GM23338 (cell line): ENCODE data around the gene SCN3A. TPM values are rescaled to one million over a fixed set of nuclear protein-coding genes. Genes with fewer than 3 reads are reported as not detected.

ENCODE experiments used
- ATAC-seq: fragments of 200-7000 bp; cut with Tn5 transposase; 3 replicates; pipeline ENCODE4 v1.9.1; 2020
- DNase-seq: peaks from one replicate; pipeline ENCODE4 v3.0.0-alpha.2; 2015; ENCODE audit warnings: low spot score
- H2AFZ ChIP-seq: fragments of 200-600 bp; sonication (generic); 2 replicates; pipeline ENCODE4 v1.8.0; 2016; ENCODE audit warnings: antibody characterized with exemption, mild to moderate bottlenecking, moderate library complexity
- H3F3A ChIP-seq: fragments of 200-600 bp; sonication (generic); replicated peaks from 2 replicates; pipeline ENCODE4 v1.8.0; 2017; ENCODE audit warnings: antibody characterized with exemption, mixed run types, low read depth
- H3K27ac ChIP-seq: fragments of 200-600 bp; sonication (generic); 2 replicates; pipeline ENCODE4 v1.6.1; 2016; ENCODE audit warnings: low read depth
- H3K27me3 ChIP-seq: fragments of 200-600 bp; sonication (generic); 2 replicates; pipeline ENCODE4 v1.8.0; 2016; ENCODE audit warnings: mild to moderate bottlenecking, mixed run types, moderate library complexity; ENCODE audit not compliant: insufficient read depth
- H3K36me3 ChIP-seq: fragments of 200-600 bp; sonication (generic); 2 replicates; pipeline ENCODE4 v1.8.0; 2016; ENCODE audit warnings: mild to moderate bottlenecking; ENCODE audit not compliant: insufficient read depth
- H3K4me1 ChIP-seq: fragments of 200-600 bp; sonication (generic); 2 replicates; pipeline ENCODE4 v1.8.0; 2016; ENCODE audit warnings: mild to moderate bottlenecking, moderate library complexity; ENCODE audit not compliant: insufficient read depth
- H3K4me2 ChIP-seq: fragments of 200-600 bp; sonication (generic); 2 replicates; pipeline ENCODE4 v1.7.1; 2017; ENCODE audit warnings: mixed run types
- H3K4me3 ChIP-seq: fragments of 200-600 bp; sonication (generic); 2 replicates; pipeline ENCODE4 v1.6.1; 2016; ENCODE audit warnings: mixed run types
- H3K79me2 ChIP-seq: fragments of 200-600 bp; sonication (generic); replicated peaks from 2 replicates; pipeline ENCODE4 v1.8.0; 2017; ENCODE audit warnings: mild to moderate bottlenecking; ENCODE audit not compliant: insufficient read depth
- H3K9me2 ChIP-seq: fragments of 200-600 bp; sonication (generic); 2 replicates; pipeline ENCODE4 v1.8.0; 2017; ENCODE audit not compliant: insufficient read depth
- H4K20me1 ChIP-seq: fragments of 200-600 bp; sonication (generic); replicated peaks from 2 replicates; pipeline ENCODE4 v1.8.0; 2017; ENCODE audit warnings: mild to moderate bottlenecking; ENCODE audit not compliant: insufficient read depth
- H3K27ac Mint-ChIP-seq: 2 replicates; pipeline ENCODE4 v1.8.0; 2020; ENCODE audit warnings: inconsistent platforms, mild to moderate bottlenecking, moderate library complexity, mixed read lengths
- H3K27me3 Mint-ChIP-seq: 3 replicates; pipeline ENCODE4 v1.8.0; 2022; ENCODE audit warnings: low read depth, mild to moderate bottlenecking, moderate library complexity, mixed read lengths, inconsistent platforms; ENCODE audit not compliant: insufficient read depth, poor library complexity
- H3K36me3 Mint-ChIP-seq: 3 replicates; pipeline ENCODE4 v1.8.0; 2021; ENCODE audit warnings: low read depth, mild to moderate bottlenecking, inconsistent platforms, moderate library complexity, mixed read lengths
- H3K4me1 Mint-ChIP-seq: 3 replicates; pipeline ENCODE4 v1.8.0; 2020; ENCODE audit warnings: mild to moderate bottlenecking, inconsistent platforms, mixed read lengths
- H3K4me3 Mint-ChIP-seq: 3 replicates; pipeline ENCODE4 v1.8.0; 2021; ENCODE audit warnings: moderate library complexity, mild to moderate bottlenecking, inconsistent platforms, mixed read lengths
- H3K9me3 Mint-ChIP-seq: 3 replicates; pipeline ENCODE4 v1.8.0; 2020; ENCODE audit warnings: moderate library complexity, mild to moderate bottlenecking, inconsistent platforms, mixed read lengths
- CREB1 ChIP-seq: fragments of 250-450 bp; sonication (Bioruptor Pico); IDR thresholded peaks from 2 replicates; pipeline ENCODE4 v1.5.0; 2020; ENCODE audit warnings: low read depth, mild to moderate bottlenecking, moderate library complexity
- EZH2phosphoT487 ChIP-seq: fragments of 200-600 bp; sonication (generic); IDR thresholded peaks from one replicate; pipeline ENCODE4 v1.8.1; 2018; ENCODE audit warnings: antibody characterized with exemption; ENCODE audit not compliant: unreplicated experiment
- JUNB ChIP-seq: IDR thresholded peaks from one replicate; pipeline ENCODE4 v1.6.1; 2016; ENCODE audit warnings: antibody characterized with exemption; ENCODE audit not compliant: unreplicated experiment
- POLR2AphosphoS5 ChIP-seq: IDR thresholded peaks from 2 replicates; pipeline ENCODE4 v1.6.1; 2016; ENCODE audit warnings: antibody characterized with exemption, low read depth
- STAT1 ChIP-seq: IDR thresholded peaks from one replicate; pipeline ENCODE4 v1.6.1; 2016; ENCODE audit warnings: antibody characterized with exemption; ENCODE audit not compliant: unreplicated experiment
- ZNF114 ChIP-seq: fragments of 250-450 bp; sonication (Bioruptor Pico); IDR thresholded peaks from 2 replicates; pipeline ENCODE4 v1.5.0; 2020; ENCODE audit warnings: mild to moderate bottlenecking, moderate library complexity
- ZNF331 ChIP-seq: fragments of 250-450 bp; sonication (Bioruptor Pico); IDR thresholded peaks from 2 replicates; pipeline ENCODE4 v1.5.0; 2020; ENCODE audit warnings: low read depth, mild to moderate bottlenecking, moderate library complexity
- polyA plus RNA-seq: library from polyadenylated mRNA; unstranded; fragments of >200 nt; fragmentation: Nextera tagmentation; extraction: Ambion mirVana; gene quantifications from 2 replicates; pipeline ENCODE4 v1.2.1, GENCODE V29; 2016
- total RNA-seq: library from RNA; depleted of rRNA; stranded (reverse); fragments of >200 nt; shearing (Covaris generic); gene quantifications from 2 replicates; pipeline ENCODE4 v1.2.3, GENCODE V29; 2014
- TF ChIP-seq, protein P1 (sequence below): IDR thresholded peaks from one replicate; pipeline ENCODE4 v1.6.1; 2018; ENCODE audit warnings: antibody characterized with exemption; ENCODE audit not compliant: unreplicated experiment
- TF ChIP-seq, protein P2 (sequence below): IDR thresholded peaks from 2 replicates; pipeline ENCODE4 v1.6.1; 2016; ENCODE audit warnings: antibody characterized with exemption
- TF ChIP-seq, protein P3 (sequence below), 2 experiments: fragments of 200-600 bp in 1 of 2; sonication (generic) in 1 of 2; conservative IDR thresholded peaks; 2 replicates each; pipeline versions ENCODE4 v1.5.1 to v1.6.1; 2016 to 2017; ENCODE audit warnings: antibody characterized with exemption in 2 of 2, low read depth in 2 of 2, mild to moderate bottlenecking in 2 of 2, moderate library complexity in 1 of 2

Gene SCN3A
- total and polyA plus RNA-seq, 2 experiments from 2014 or later, result 0.66 TPM; not detected in 1

DNA sequence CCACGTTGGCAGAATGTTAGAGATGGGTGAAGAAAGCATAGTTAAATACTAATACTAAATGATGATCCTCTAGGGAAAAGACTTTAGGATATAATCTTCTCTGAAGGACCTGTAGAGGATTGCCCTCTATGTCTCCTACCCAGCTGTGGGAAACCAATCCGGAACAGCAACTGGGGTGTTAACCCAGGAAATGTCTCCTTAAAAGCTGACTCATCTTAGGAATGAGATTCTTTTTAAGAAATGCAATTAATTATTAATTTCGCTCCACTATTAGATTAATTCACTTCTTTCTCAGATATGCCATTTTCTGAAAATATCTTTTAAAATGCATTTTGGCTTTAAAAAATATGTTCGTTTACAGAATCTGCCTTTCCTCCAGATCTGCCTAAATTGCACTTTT, 7.4 kb downstream of the SCN3A start (continued):
- TF ChIP-seq, protein P1, sequence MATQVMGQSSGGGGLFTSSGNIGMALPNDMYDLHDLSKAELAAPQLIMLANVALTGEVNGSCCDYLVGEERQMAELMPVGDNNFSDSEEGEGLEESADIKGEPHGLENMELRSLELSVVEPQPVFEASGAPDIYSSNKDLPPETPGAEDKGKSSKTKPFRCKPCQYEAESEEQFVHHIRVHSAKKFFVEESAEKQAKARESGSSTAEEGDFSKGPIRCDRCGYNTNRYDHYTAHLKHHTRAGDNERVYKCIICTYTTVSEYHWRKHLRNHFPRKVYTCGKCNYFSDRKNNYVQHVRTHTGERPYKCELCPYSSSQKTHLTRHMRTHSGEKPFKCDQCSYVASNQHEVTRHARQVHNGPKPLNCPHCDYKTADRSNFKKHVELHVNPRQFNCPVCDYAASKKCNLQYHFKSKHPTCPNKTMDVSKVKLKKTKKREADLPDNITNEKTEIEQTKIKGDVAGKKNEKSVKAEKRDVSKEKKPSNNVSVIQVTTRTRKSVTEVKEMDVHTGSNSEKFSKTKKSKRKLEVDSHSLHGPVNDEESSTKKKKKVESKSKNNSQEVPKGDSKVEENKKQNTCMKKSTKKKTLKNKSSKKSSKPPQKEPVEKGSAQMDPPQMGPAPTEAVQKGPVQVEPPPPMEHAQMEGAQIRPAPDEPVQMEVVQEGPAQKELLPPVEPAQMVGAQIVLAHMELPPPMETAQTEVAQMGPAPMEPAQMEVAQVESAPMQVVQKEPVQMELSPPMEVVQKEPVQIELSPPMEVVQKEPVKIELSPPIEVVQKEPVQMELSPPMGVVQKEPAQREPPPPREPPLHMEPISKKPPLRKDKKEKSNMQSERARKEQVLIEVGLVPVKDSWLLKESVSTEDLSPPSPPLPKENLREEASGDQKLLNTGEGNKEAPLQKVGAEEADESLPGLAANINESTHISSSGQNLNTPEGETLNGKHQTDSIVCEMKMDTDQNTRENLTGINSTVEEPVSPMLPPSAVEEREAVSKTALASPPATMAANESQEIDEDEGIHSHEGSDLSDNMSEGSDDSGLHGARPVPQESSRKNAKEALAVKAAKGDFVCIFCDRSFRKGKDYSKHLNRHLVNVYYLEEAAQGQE, result no peak
- TF ChIP-seq, protein P2, sequence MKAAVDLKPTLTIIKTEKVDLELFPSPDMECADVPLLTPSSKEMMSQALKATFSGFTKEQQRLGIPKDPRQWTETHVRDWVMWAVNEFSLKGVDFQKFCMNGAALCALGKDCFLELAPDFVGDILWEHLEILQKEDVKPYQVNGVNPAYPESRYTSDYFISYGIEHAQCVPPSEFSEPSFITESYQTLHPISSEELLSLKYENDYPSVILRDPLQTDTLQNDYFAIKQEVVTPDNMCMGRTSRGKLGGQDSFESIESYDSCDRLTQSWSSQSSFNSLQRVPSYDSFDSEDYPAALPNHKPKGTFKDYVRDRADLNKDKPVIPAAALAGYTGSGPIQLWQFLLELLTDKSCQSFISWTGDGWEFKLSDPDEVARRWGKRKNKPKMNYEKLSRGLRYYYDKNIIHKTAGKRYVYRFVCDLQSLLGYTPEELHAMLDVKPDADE, result no peak
- TF ChIP-seq, protein P3, sequence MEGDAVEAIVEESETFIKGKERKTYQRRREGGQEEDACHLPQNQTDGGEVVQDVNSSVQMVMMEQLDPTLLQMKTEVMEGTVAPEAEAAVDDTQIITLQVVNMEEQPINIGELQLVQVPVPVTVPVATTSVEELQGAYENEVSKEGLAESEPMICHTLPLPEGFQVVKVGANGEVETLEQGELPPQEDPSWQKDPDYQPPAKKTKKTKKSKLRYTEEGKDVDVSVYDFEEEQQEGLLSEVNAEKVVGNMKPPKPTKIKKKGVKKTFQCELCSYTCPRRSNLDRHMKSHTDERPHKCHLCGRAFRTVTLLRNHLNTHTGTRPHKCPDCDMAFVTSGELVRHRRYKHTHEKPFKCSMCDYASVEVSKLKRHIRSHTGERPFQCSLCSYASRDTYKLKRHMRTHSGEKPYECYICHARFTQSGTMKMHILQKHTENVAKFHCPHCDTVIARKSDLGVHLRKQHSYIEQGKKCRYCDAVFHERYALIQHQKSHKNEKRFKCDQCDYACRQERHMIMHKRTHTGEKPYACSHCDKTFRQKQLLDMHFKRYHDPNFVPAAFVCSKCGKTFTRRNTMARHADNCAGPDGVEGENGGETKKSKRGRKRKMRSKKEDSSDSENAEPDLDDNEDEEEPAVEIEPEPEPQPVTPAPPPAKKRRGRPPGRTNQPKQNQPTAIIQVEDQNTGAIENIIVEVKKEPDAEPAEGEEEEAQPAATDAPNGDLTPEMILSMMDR (conservative IDR thresholded peaks at IDR 0.05; ENCODE audit: low read depth in 2 of 2), result no peak
- no peak for TF ChIP-seq POLR2AphosphoS5
- TF ChIP-seq ZNF114 (CRISPR knock-in tag), result no peak
- no peak for TF ChIP-seq STAT1

DNA sequence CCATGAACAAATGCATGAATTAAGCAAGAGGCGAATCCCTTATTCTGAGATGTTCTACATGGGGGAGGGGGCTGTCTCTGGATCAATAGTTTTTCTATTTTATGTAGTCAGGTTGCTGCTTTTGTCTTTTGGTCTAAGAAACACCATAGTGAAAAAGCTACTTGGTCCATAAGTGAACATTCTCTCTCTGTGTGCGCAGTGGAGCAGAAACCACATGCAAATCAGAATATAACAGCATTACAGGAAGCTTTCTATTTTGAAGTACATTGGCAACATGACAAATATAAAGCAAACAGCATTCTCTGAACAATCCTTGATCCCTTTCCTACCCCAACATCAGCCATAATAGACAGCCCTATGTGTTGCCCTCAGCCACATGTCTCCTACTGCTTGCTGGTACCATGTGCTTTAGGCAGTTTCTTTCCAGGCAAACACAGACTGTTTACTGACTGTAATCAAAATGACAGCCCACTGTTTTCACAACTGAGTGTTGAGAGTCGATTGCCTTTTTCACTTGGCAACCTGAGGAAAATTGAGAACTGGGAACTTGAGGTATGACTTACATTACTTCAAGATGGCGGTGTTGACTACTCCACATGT, 10.6 kb downstream of the SCN3A start:
- Mint-ChIP-seq H3K36me3 (no peaks in the 10 kb centered on the region), H3K4me1 (peaks cover 19% of the 10 kb centered on the region), H3K4me3 (no peak overlapping the region), H3K27me3 (no peaks in the 10 kb centered on the region), H3K9me3 (no peaks in the 10 kb centered on the region), H3K27ac (no peak overlapping the region)
- Histone ChIP-seq H3K4me1 (peaks cover 4% of the 10 kb centered on the region; the same call in 1 of the 2 replicates), H3K9me2 (no peaks in the 10 kb centered on the region; the same call in 1 of the 2 replicates), H3F3A (no peaks in the 10 kb centered on the region), H3K79me2 (no peaks in the 10 kb centered on the region), H2AFZ (peak overlapping the region; percentile 26; the same call in 1 of the 2 replicates), H4K20me1 (no peaks in the 10 kb centered on the region), H3K27ac (no peak overlapping the region), H3K36me3 (no peaks in the 10 kb centered on the region), H3K4me3 (no peak overlapping the region), H3K4me2 (no peak overlapping the region), H3K27me3 (no peaks in the 10 kb centered on the region)
- DNase-seq, result no peak
- no peak for ATAC-seq
- no peak for TF ChIP-seq EZH2phosphoT487
- TF ChIP-seq STAT1, result no peak
- no peak for TF ChIP-seq POLR2AphosphoS5
- no peak for TF ChIP-seq ZNF331 (CRISPR knock-in tag)
- TF ChIP-seq JUNB, result no peak
- TF ChIP-seq, protein P1, result no peak
- TF ChIP-seq CREB1 (CRISPR knock-in tag), result no peak
